Measurements from ENCODE around the gene CBFA2T2. TPM values are rescaled to one million over a fixed set of nuclear protein-coding genes. Genes with fewer than 3 reads are reported as not detected.

Gene CBFA2T2
- total RNA-seq, 2 donors from 2014 or later = 20.9 to 23.8 TPM

- TF ChIP-seq, protein P1, sequence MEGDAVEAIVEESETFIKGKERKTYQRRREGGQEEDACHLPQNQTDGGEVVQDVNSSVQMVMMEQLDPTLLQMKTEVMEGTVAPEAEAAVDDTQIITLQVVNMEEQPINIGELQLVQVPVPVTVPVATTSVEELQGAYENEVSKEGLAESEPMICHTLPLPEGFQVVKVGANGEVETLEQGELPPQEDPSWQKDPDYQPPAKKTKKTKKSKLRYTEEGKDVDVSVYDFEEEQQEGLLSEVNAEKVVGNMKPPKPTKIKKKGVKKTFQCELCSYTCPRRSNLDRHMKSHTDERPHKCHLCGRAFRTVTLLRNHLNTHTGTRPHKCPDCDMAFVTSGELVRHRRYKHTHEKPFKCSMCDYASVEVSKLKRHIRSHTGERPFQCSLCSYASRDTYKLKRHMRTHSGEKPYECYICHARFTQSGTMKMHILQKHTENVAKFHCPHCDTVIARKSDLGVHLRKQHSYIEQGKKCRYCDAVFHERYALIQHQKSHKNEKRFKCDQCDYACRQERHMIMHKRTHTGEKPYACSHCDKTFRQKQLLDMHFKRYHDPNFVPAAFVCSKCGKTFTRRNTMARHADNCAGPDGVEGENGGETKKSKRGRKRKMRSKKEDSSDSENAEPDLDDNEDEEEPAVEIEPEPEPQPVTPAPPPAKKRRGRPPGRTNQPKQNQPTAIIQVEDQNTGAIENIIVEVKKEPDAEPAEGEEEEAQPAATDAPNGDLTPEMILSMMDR (IDR thresholded peaks at IDR 0.05) = no peak
- H3K9ac ChIP-seq (ENCODE audit: low read depth in 2 of 2, low read length in 2 of 2) = peak overlapping the region; percentile 84 to 88
- H3K27ac ChIP-seq = peak overlapping the region; percentile 65
- H3K36me3 ChIP-seq = no peaks in the 10 kb centered on the region
- DNase-seq = no peak
- peak overlapping the region; percentile 54 for H3K4me3 ChIP-seq
- intact Hi-C loops (cut with DNase I) = no loop called here
- H3K9me3 ChIP-seq = no peaks in the 10 kb centered on the region
- H3K4me1 ChIP-seq = peaks cover 16% of the 10 kb centered on the region
- H3K27me3 ChIP-seq = no peaks in the 10 kb centered on the region
Measured at GRCh38 chr20:33673410-33674293, 183.8 kb downstream of the CBFA2T2 start.

- Histone ChIP-seq H3K27ac (peak within 1 kb of the TSS; percentile 79), H3K36me3 (no peaks in the 10 kb centered on the region), H3K4me1 (peaks cover 16% of the 10 kb centered on the region), H3K9ac (ENCODE audit: low read depth in 2 of 2, low read length in 2 of 2) (peak within 1 kb of the TSS; percentile 84 to 88), H3K27me3 (no peaks in the 10 kb centered on the region), H3K9me3 (no peaks in the 10 kb centered on the region), H3K4me3 (peak within 1 kb of the TSS; percentile 54)
- peak; percentile 84 for DNase-seq
- intact Hi-C loops (cut with DNase I) = no loop called here
- TF ChIP-seq, protein P1 (IDR thresholded peaks at IDR 0.05) = no peak
Measured at GRCh38 chr20:33674294-33675135, 184.6 kb downstream of the CBFA2T2 start, which contains the start of gene NECAB3. Gene NECAB3 (minus strand): TSS chr20:33674428. CDS start chr20:33674352, 76 bp downstream.

- Histone ChIP-seq H3K4me3 (peak overlapping the region; percentile 54), H3K9me3 (no peaks in the 10 kb centered on the region), H3K36me3 (no peaks in the 10 kb centered on the region), H3K4me1 (peaks cover 16% of the 10 kb centered on the region), H3K27me3 (no peaks in the 10 kb centered on the region), H3K27ac (peak overlapping the region; percentile 79), H3K9ac (ENCODE audit: low read depth in 2 of 2, low read length in 2 of 2) (peak overlapping the region; percentile 75 to 79)
- TF ChIP-seq, protein P1 (IDR thresholded peaks at IDR 0.05) = no peak
- DNase-seq = no peak
- intact Hi-C loops (cut with DNase I) = no loop called here
Measured at GRCh38 chr20:33675136-33675959, 185.5 kb downstream of the CBFA2T2 start.

- Histone ChIP-seq H3K9me3 (no peaks in the 10 kb centered on the region), H3K27ac (no peak overlapping the region), H3K36me3 (no peaks in the 10 kb centered on the region), H3K27me3 (no peaks in the 10 kb centered on the region), H3K4me3 (no peak overlapping the region), H3K4me1 (peaks cover 16% of the 10 kb centered on the region), H3K9ac (ENCODE audit: low read depth in 2 of 2, low read length in 2 of 2) (no peak overlapping the region)
- intact Hi-C loops (cut with DNase I) = no loop called here
- TF ChIP-seq, protein P1 (IDR thresholded peaks at IDR 0.05) = no peak
- no peak for DNase-seq
Measured at GRCh38 chr20:33676121-33676520, 186.2 kb downstream of the CBFA2T2 start.

Data from colonic mucosa (tissue), 4 donors.